ENCODE measurements around the gene TTC39C.

Gene TTC39C

DNA sequence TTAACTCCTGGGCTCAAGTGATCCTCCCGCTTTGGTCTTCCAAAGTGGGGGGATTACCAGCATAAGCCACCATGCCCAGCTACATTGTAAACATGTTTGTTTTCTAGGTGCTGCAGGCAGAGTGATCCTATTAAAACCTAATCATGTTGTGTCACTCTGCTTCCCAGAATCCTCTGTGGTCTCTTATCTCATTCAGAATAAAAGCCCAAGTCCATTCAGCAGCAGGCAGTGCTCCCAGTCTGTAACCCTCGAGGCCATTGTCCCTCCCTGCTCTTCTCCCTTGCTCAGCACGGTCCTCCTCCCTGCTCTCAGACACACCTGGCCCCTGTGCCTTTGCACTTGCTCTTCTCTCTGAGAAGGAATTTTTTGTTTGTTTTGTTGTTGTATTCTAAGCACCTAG lies 113.2 kb downstream of the TTC39C start:
- no peak for DNase-seq (ENCODE audit: low read depth)
- no peak overlapping the region for H3K4me3 ChIP-seq (ENCODE audit: low read length)
- TF ChIP-seq, protein P1, sequence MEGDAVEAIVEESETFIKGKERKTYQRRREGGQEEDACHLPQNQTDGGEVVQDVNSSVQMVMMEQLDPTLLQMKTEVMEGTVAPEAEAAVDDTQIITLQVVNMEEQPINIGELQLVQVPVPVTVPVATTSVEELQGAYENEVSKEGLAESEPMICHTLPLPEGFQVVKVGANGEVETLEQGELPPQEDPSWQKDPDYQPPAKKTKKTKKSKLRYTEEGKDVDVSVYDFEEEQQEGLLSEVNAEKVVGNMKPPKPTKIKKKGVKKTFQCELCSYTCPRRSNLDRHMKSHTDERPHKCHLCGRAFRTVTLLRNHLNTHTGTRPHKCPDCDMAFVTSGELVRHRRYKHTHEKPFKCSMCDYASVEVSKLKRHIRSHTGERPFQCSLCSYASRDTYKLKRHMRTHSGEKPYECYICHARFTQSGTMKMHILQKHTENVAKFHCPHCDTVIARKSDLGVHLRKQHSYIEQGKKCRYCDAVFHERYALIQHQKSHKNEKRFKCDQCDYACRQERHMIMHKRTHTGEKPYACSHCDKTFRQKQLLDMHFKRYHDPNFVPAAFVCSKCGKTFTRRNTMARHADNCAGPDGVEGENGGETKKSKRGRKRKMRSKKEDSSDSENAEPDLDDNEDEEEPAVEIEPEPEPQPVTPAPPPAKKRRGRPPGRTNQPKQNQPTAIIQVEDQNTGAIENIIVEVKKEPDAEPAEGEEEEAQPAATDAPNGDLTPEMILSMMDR (conservative IDR thresholded peaks at IDR 0.05; ENCODE audit: low read length), result no peak

DNA sequence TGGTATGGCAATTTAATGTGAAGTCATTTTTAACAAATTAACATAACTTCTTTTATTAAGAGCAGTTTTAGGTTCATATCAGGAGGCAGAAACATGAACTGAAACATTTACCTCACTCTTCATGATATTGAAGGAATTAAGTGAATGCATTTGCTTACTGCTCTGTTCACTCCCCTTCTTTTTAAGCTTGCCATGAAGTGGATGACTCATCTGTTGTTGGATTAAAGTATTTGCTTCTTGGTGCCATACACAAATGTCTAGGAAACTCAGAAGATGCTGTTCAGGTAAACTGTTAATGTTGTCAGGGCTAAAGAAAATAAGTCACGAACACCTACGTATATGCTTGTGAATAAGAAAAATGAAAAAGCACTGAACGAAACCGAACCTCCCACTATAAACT lies 114.1 kb downstream of the TTC39C start:
- DNase-seq (ENCODE audit: low read depth), result peak; percentile 8
- H3K4me3 ChIP-seq (ENCODE audit: low read length), result no peak overlapping the region
- TF ChIP-seq, protein P1 (conservative IDR thresholded peaks at IDR 0.05; ENCODE audit: low read length), result no peak

DNA sequence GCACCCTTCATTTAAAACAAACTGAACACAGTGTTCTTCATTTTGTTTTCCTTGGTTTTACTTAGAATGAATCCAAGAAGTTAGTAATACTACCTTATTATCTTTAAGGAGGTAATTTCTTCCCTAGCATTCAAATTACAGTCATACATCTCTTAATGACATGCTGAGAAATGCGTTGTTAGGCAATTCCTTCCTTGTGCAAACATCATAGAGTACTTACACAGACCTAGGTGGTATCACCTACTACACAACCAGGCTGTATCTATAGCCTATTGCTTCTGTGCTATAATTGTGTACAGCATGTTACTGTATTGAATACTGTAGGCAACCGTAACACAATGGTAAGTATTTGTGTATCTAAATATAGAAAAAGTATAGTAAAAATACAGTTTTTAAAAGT lies 115.9 kb downstream of the TTC39C start:
- TF ChIP-seq, protein P1 (conservative IDR thresholded peaks at IDR 0.05; ENCODE audit: low read length), result no peak
- no peak overlapping the region for H3K4me3 ChIP-seq (ENCODE audit: low read length)
- DNase-seq (ENCODE audit: low read depth), result no peak

DNA sequence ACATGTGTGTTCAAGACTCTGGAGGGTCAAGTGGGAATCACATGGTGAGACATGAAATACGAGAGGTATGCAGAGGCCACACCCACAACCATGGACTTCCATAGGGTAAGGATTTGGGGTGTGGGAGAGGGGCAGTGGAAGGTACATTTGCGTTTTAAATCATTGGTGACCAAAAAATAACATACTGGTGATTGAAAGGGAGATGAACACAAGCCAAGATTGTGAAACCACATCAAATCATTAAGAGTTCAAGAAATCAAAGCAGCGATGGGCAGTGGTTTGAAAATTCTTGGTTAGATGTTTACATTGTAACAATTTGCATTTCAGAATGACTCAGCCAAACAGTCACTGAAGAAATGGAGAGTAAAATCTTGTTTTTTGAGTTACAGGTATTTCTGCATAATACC lies 122.4 kb downstream of the TTC39C start:
- TF ChIP-seq, protein P1 (conservative IDR thresholded peaks at IDR 0.05; ENCODE audit: low read length), result no peak
- no peak overlapping the region for H3K4me3 ChIP-seq (ENCODE audit: low read length)
- no peak for DNase-seq (ENCODE audit: low read depth)

DNA sequence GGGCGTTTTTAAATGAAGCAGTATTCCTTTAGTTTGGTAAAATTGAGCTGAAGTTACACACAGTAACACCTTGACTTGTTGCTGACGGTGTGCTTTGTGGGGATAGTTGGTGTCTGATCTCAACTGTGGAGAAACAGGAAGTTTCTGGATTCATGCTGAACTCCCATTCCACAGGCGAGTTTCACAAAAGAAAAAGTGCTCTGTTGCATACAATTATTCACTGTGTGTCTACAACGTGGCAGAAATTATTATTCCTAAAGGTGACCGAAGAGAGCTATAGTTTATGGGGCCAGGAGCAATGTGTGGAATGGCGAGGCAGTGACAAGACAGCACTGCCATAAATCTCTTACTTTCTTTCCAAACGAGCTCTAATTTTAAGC lies 123.8 kb downstream of the TTC39C start:
- no peak for DNase-seq (ENCODE audit: low read depth)
- TF ChIP-seq, protein P1 (conservative IDR thresholded peaks at IDR 0.05; ENCODE audit: low read length), result no peak
- H3K4me3 ChIP-seq (ENCODE audit: low read length), result peak overlapping the region; percentile 77

DNA sequence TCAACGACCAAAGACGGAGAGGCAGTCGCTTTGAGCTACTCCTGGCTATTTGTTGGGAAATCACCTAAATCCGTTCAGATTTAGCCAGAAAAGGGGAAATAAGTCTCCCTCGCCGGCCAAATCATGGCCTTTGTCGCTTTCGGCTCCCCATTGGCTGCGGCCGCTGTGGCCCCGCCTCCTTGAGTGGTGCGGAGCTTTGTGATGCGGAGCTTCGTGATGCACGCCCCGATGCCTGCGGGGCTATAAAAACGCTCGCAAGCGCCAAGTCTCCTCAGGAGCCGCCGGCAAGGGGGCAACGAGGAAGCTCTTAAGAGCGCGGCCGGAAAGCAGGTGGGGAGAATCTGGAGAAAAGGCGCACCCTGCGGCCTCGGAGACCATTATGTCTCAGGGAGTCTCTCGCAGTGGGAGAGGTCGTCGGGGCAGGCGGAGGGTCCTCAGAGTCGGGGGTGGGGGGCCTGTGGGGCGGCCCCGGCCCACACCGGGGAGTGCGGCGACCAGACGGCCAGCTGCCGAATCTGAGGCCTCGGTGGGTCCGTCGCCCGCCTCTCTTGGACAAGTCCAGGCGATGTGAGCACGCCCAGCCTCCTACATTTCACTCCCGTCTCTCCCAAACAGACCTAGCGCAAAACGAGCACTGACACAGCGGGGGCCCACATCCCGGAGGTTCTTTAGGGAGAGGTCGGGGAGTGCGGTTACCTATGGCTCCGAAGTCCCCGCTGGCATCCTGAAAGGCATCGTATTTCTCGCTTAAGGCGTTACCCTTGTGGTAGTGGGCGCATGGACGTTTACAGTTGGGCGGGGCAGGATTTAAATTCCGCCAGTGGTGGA lies 124.4 kb downstream of the TTC39C start, which contains the start of gene CABYR:
Gene CABYR, plus strand, starts transcription at position 274 of the 828 bp plus-strand sequence. CDS start 4,053 bp downstream, outside the sequence.
- peak within 1 kb of the TSS; percentile 77 for H3K4me3 ChIP-seq (ENCODE audit: low read length)
- peak; percentile 88 for DNase-seq (ENCODE audit: low read depth)
- TF ChIP-seq, protein P1 (conservative IDR thresholded peaks at IDR 0.05; ENCODE audit: low read length), result no peak

DNA sequence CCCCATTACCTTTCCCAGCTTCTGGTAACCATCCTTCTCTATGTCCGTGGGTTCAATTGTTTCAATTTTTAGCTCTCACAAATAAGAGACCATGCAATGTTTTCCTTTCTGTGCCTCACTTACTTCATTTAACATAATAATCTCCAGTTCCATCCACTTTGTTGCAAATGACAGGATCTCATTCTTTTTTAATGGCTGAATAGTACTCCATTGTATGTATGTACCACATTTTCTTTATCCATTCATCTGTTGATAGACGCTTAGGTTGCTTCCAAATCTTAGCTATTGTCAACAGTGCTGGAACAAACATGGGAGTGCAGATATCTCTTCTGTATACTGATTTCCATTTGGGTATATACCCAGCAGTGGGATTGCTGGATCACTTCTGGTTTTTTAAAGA lies 126.1 kb downstream of the TTC39C start:
- TF ChIP-seq, protein P1 (conservative IDR thresholded peaks at IDR 0.05; ENCODE audit: low read length), result no peak
- no peak for DNase-seq (ENCODE audit: low read depth)

More for the DNA sequence above, 126.1 kb downstream of the TTC39C start:
- no peak overlapping the region for H3K4me3 ChIP-seq (ENCODE audit: low read length)

Measured in AG10803 (cell line).